GM23338 (cell line): ENCODE measurements around the gene TRIB2. TPM values are rescaled to one million over a fixed set of nuclear protein-coding genes. Genes with fewer than 3 reads are reported as not detected.

Source experiments
- ATAC-seq: fragments of 200-7000 bp; cut with Tn5 transposase; 3 replicates; pipeline ENCODE4 v1.9.1; 2020
- DNase-seq: peaks from one replicate; pipeline ENCODE4 v3.0.0-alpha.2; 2015; ENCODE audit warnings: low spot score
- H2AFZ ChIP-seq: fragments of 200-600 bp; sonication (generic); 2 replicates; pipeline ENCODE4 v1.8.0; 2016; ENCODE audit warnings: antibody characterized with exemption, mild to moderate bottlenecking, moderate library complexity
- H3F3A ChIP-seq: fragments of 200-600 bp; sonication (generic); replicated peaks from 2 replicates; pipeline ENCODE4 v1.8.0; 2017; ENCODE audit warnings: antibody characterized with exemption, mixed run types, low read depth
- H3K27ac ChIP-seq: fragments of 200-600 bp; sonication (generic); 2 replicates; pipeline ENCODE4 v1.6.1; 2016; ENCODE audit warnings: low read depth
- H3K27me3 ChIP-seq: fragments of 200-600 bp; sonication (generic); 2 replicates; pipeline ENCODE4 v1.8.0; 2016; ENCODE audit warnings: mild to moderate bottlenecking, mixed run types, moderate library complexity; ENCODE audit not compliant: insufficient read depth
- H3K36me3 ChIP-seq: fragments of 200-600 bp; sonication (generic); 2 replicates; pipeline ENCODE4 v1.8.0; 2016; ENCODE audit warnings: mild to moderate bottlenecking; ENCODE audit not compliant: insufficient read depth
- H3K4me1 ChIP-seq: fragments of 200-600 bp; sonication (generic); 2 replicates; pipeline ENCODE4 v1.8.0; 2016; ENCODE audit warnings: mild to moderate bottlenecking, moderate library complexity; ENCODE audit not compliant: insufficient read depth
- H3K4me2 ChIP-seq: fragments of 200-600 bp; sonication (generic); 2 replicates; pipeline ENCODE4 v1.7.1; 2017; ENCODE audit warnings: mixed run types
- H3K4me3 ChIP-seq: fragments of 200-600 bp; sonication (generic); 2 replicates; pipeline ENCODE4 v1.6.1; 2016; ENCODE audit warnings: mixed run types
- H3K79me2 ChIP-seq: fragments of 200-600 bp; sonication (generic); replicated peaks from 2 replicates; pipeline ENCODE4 v1.8.0; 2017; ENCODE audit warnings: mild to moderate bottlenecking; ENCODE audit not compliant: insufficient read depth
- H3K9me2 ChIP-seq: fragments of 200-600 bp; sonication (generic); 2 replicates; pipeline ENCODE4 v1.8.0; 2017; ENCODE audit not compliant: insufficient read depth
- H4K20me1 ChIP-seq: fragments of 200-600 bp; sonication (generic); replicated peaks from 2 replicates; pipeline ENCODE4 v1.8.0; 2017; ENCODE audit warnings: mild to moderate bottlenecking; ENCODE audit not compliant: insufficient read depth
- H3K27ac Mint-ChIP-seq: 2 replicates; pipeline ENCODE4 v1.8.0; 2020; ENCODE audit warnings: inconsistent platforms, mild to moderate bottlenecking, moderate library complexity, mixed read lengths
- H3K27me3 Mint-ChIP-seq: 3 replicates; pipeline ENCODE4 v1.8.0; 2022; ENCODE audit warnings: low read depth, mild to moderate bottlenecking, moderate library complexity, mixed read lengths, inconsistent platforms; ENCODE audit not compliant: insufficient read depth, poor library complexity
- H3K36me3 Mint-ChIP-seq: 3 replicates; pipeline ENCODE4 v1.8.0; 2021; ENCODE audit warnings: low read depth, mild to moderate bottlenecking, inconsistent platforms, moderate library complexity, mixed read lengths
- H3K4me1 Mint-ChIP-seq: 3 replicates; pipeline ENCODE4 v1.8.0; 2020; ENCODE audit warnings: mild to moderate bottlenecking, inconsistent platforms, mixed read lengths
- H3K4me3 Mint-ChIP-seq: 3 replicates; pipeline ENCODE4 v1.8.0; 2021; ENCODE audit warnings: moderate library complexity, mild to moderate bottlenecking, inconsistent platforms, mixed read lengths
- H3K9me3 Mint-ChIP-seq: 3 replicates; pipeline ENCODE4 v1.8.0; 2020; ENCODE audit warnings: moderate library complexity, mild to moderate bottlenecking, inconsistent platforms, mixed read lengths
- CREB1 ChIP-seq: fragments of 250-450 bp; sonication (Bioruptor Pico); IDR thresholded peaks from 2 replicates; pipeline ENCODE4 v1.5.0; 2020; ENCODE audit warnings: low read depth, mild to moderate bottlenecking, moderate library complexity
- EZH2 ChIP-seq: fragments of 200-600 bp; sonication (generic); IDR thresholded peaks from one replicate; pipeline ENCODE4 v1.8.0; 2017; ENCODE audit warnings: antibody characterized with exemption, mild to moderate bottlenecking, low read depth; ENCODE audit not compliant: unreplicated experiment
- POLR2AphosphoS5 ChIP-seq: IDR thresholded peaks from 2 replicates; pipeline ENCODE4 v1.6.1; 2016; ENCODE audit warnings: antibody characterized with exemption, low read depth
- STAT1 ChIP-seq: IDR thresholded peaks from one replicate; pipeline ENCODE4 v1.6.1; 2016; ENCODE audit warnings: antibody characterized with exemption; ENCODE audit not compliant: unreplicated experiment
- ZNF462 ChIP-seq: fragments of 250-450 bp; sonication (Bioruptor Pico); IDR thresholded peaks from 2 replicates; pipeline ENCODE4 v1.5.0; 2020; ENCODE audit warnings: mild to moderate bottlenecking, moderate library complexity
- polyA plus RNA-seq: library from polyadenylated mRNA; unstranded; fragments of >200 nt; fragmentation: Nextera tagmentation; extraction: Ambion mirVana; gene quantifications from 2 replicates; pipeline ENCODE4 v1.2.1, GENCODE V29; 2016
- total RNA-seq: library from RNA; depleted of rRNA; stranded (reverse); fragments of >200 nt; shearing (Covaris generic); gene quantifications from 2 replicates; pipeline ENCODE4 v1.2.3, GENCODE V29; 2014
- TF ChIP-seq, protein P1 (sequence below), 2 experiments: fragments of 200-600 bp in 1 of 2; sonication (generic) in 1 of 2; conservative IDR thresholded peaks; 2 replicates each; pipeline versions ENCODE4 v1.5.1 to v1.6.1; 2016 to 2017; ENCODE audit warnings: antibody characterized with exemption in 2 of 2, low read depth in 2 of 2, mild to moderate bottlenecking in 2 of 2, moderate library complexity in 1 of 2

The TRIB2 gene
- total and polyA plus RNA-seq, 2 experiments from 2014 or later: 40.3 to 109 TPM

DNA sequence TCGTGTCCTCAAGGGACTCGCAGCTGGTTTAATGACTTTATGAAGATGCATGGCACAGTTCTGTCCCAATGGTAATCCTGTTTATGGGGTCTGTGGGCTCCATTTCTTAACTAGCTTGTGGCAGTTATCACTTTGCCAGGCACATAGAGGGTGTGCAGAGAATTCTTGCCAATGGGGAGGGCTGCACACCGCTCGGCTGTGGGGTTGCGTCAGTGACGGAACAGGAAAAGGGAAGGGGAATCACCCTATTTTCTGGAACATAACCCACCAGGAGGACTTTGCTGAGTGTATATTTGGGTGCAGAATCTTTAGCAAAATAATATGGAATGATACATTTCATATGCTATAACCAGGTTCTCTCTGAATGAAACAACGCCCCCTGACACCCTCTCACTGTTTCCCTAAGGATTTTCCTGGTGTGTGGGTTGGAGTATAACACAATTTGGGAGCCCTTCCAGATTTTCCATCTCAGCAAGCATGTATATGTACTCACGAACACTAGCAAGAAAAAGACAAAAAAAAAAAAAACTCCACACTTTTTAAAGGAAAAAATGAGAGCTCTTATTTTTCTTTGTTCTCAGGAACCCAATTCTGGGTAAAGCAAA, 43.9 kb upstream of the TRIB2 start (continued):
- no peak for TF ChIP-seq ZNF462
- TF ChIP-seq CREB1 (CRISPR knock-in tag): no peak
- TF ChIP-seq, protein P1, sequence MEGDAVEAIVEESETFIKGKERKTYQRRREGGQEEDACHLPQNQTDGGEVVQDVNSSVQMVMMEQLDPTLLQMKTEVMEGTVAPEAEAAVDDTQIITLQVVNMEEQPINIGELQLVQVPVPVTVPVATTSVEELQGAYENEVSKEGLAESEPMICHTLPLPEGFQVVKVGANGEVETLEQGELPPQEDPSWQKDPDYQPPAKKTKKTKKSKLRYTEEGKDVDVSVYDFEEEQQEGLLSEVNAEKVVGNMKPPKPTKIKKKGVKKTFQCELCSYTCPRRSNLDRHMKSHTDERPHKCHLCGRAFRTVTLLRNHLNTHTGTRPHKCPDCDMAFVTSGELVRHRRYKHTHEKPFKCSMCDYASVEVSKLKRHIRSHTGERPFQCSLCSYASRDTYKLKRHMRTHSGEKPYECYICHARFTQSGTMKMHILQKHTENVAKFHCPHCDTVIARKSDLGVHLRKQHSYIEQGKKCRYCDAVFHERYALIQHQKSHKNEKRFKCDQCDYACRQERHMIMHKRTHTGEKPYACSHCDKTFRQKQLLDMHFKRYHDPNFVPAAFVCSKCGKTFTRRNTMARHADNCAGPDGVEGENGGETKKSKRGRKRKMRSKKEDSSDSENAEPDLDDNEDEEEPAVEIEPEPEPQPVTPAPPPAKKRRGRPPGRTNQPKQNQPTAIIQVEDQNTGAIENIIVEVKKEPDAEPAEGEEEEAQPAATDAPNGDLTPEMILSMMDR (conservative IDR thresholded peaks at IDR 0.05; ENCODE audit: low read depth in 2 of 2): no peak

- Histone ChIP-seq H3K27ac (no peak overlapping the region), H4K20me1 (no peaks in the 10 kb centered on the region), H3F3A (no peaks in the 10 kb centered on the region), H3K27me3 (no peaks in the 10 kb centered on the region), H2AFZ (no peak overlapping the region), H3K4me2 (no peak overlapping the region), H3K9me2 (no peaks in the 10 kb centered on the region; the same call in 1 of the 2 replicates), H3K4me3 (no peak overlapping the region), H3K4me1 (no peaks in the 10 kb centered on the region), H3K36me3 (no peaks in the 10 kb centered on the region), H3K79me2 (no peaks in the 10 kb centered on the region)
- Mint-ChIP-seq H3K27ac (no peak overlapping the region), H3K4me1 (no peaks in the 10 kb centered on the region; the same call in 2 of the 3 replicates), H3K4me3 (no peak overlapping the region), H3K27me3 (peaks cover 2% of the 10 kb centered on the region), H3K9me3 (peaks cover 3% of the 10 kb centered on the region; the same call in 2 of the 3 replicates), H3K36me3 (peaks cover 2% of the 10 kb centered on the region; the same call in 1 of the 3 replicates)
- ATAC-seq (no peak), DNase-seq (no peak)
- TF ChIP-seq CREB1 (CRISPR knock-in tag) (no peak), STAT1 (no peak), POLR2AphosphoS5 (no peak), EZH2 (no peak)
These were observed 42.0 kb upstream of the TRIB2 start for GRCh38 chr2:12674644-12675328.
